H1 (cell line): ENCODE results near the gene SLC52A1. TPM values are rescaled to one million over a fixed set of nuclear protein-coding genes. Genes with fewer than 3 reads are reported as not detected.
"Not testable (repeated sequence)": the region's sequence is repeated elsewhere in the genome, so short reads cannot be mapped to it uniquely, and the experiment has no call there.

Experiments
- CTCF ChIA-PET: fragments of 300-600 bp; sonication (Branson Sonifier 250); formaldehyde crosslinking; loops from one replicate; lab custom pipeline; 2021; ENCODE audit not compliant: partially characterized antibody; lab: Charles Lee
- POLR2A ChIA-PET: fragments of 300-600 bp; sonication (Branson Sonifier 250); formaldehyde crosslinking; loops from one replicate; lab custom pipeline; 2021; ENCODE audit warnings: inconsistent platforms; ENCODE audit not compliant: partially characterized antibody; lab: Charles Lee
- DNase-seq, 2 experiments: peaks; one replicate each; pipeline versions ENCODE4 v3.0.0 to v3.0.0-alpha.2; 2010 to 2022; ENCODE audit warnings: low spot score in 2 of 2, low read depth in 1 of 2, mixed read lengths in 1 of 2
- FAIRE-seq: peaks from 2 replicates; lab custom pipeline; 2011; peaks lifted over from hg19 to GRCh38; lab: Jason Lieb, UNC
- H2AFZ ChIP-seq: 2 replicates; pipeline ENCODE4 v1.8.1; 2012; ENCODE audit warnings: low read length, inconsistent platforms
- H2AK5ac ChIP-seq: 2 replicates; pipeline ENCODE4 v1.6.1; 2013; ENCODE audit warnings: low read depth, low read length
- H2BK120ac ChIP-seq: replicated peaks from 2 replicates; pipeline ENCODE3; 2013; ENCODE audit warnings: low read depth, low read length, inconsistent platforms
- H2BK12ac ChIP-seq: 2 replicates; pipeline ENCODE4 v1.6.1; 2013; ENCODE audit warnings: low read depth, low read length
- H2BK15ac ChIP-seq: 2 replicates; pipeline ENCODE4 v1.6.1; 2013; ENCODE audit warnings: low read length
- H2BK20ac ChIP-seq: 2 replicates; pipeline ENCODE4 v1.6.1; 2013; ENCODE audit warnings: low read length
- H2BK5ac ChIP-seq: 2 replicates; pipeline ENCODE4 v1.6.1; 2013; ENCODE audit warnings: low read depth, low read length
- H3K14ac ChIP-seq: 2 replicates; pipeline ENCODE4 v1.6.1; 2013; ENCODE audit warnings: inconsistent platforms; ENCODE audit not compliant: insufficient read length
- H3K18ac ChIP-seq: 2 replicates; pipeline ENCODE4 v1.6.1; 2013; ENCODE audit warnings: low read length; ENCODE audit errors: extremely low read depth
- H3K23ac ChIP-seq: 2 replicates; pipeline ENCODE4 v1.6.1; 2013; ENCODE audit warnings: inconsistent platforms; ENCODE audit not compliant: insufficient read length
- H3K23me2 ChIP-seq: 2 replicates; pipeline ENCODE4 v1.6.1; 2013; ENCODE audit warnings: low read depth, low read length
- H3K27ac ChIP-seq: 2 replicates; pipeline ENCODE4 v1.6.1; 2011; ENCODE audit warnings: low read depth, low read length, inconsistent platforms
- H3K27me3 ChIP-seq, 4 experiments: replicated peaks in 1 of 4; 1 replicate in 1 of 4; 2 replicates in 3 of 4; pipeline versions ENCODE4 v1.6.1 to v1.8.1; 2011 to 2013; ENCODE audit warnings: low read length in 3 of 4, mild to moderate bottlenecking in 3 of 4, inconsistent platforms in 2 of 4, mixed read lengths in 2 of 4, moderate library complexity in 1 of 4; ENCODE audit not compliant: control insufficient read depth in 3 of 4, insufficient read depth in 3 of 4; ENCODE audit errors: extremely low read depth in 1 of 4
- H3K36me3 ChIP-seq, 4 experiments: 2 replicates each; pipeline versions ENCODE4 v1.6.1 to v1.8.1; 2011 to 2013; ENCODE audit warnings: mild to moderate bottlenecking in 4 of 4, low read length in 3 of 4, moderate library complexity in 2 of 4, control low read depth in 1 of 4, inconsistent platforms in 1 of 4; ENCODE audit not compliant: insufficient read depth in 4 of 4, control insufficient read depth in 2 of 4
- H3K4ac ChIP-seq: replicated peaks from 2 replicates; pipeline ENCODE3; 2013; ENCODE audit warnings: low read length, low read depth, mixed read lengths, inconsistent platforms; ENCODE audit not compliant: insufficient read length
- H3K4me1 ChIP-seq, 4 experiments: replicated peaks in 1 of 4; 1 replicate in 1 of 4; 2 replicates in 3 of 4; pipeline versions ENCODE4 v1.6.1 to v1.8.1; 2011 to 2013; ENCODE audit warnings: low read length in 3 of 4, inconsistent platforms in 2 of 4, mixed read lengths in 1 of 4; ENCODE audit not compliant: insufficient read depth in 4 of 4, control insufficient read depth in 3 of 4
- H3K4me2 ChIP-seq, 2 experiments: 2 replicates each; pipeline versions ENCODE4 v1.6.1 to v1.8.1; 2011 to 2013; ENCODE audit warnings: low read depth in 2 of 2, low read length in 2 of 2, control low read depth in 1 of 2, inconsistent platforms in 1 of 2, mild to moderate bottlenecking in 1 of 2; ENCODE audit not compliant: insufficient read depth in 1 of 2
- H3K4me3 ChIP-seq, 4 experiments: fragments of 200-600, 300-600 bp in 1 of 4; sonication (generic), shearing (Covaris generic), sonication (Bioruptor Twin) in 1 of 4; 2 replicates each; pipeline versions ENCODE4 v1.5.1 to v1.8.1; 2011 to 2016; ENCODE audit warnings: low read length in 4 of 4, low read depth in 3 of 4, control low read depth in 2 of 4, inconsistent platforms in 2 of 4, mild to moderate bottlenecking in 2 of 4, mixed read lengths in 1 of 4, moderate library complexity in 1 of 4; ENCODE audit not compliant: insufficient read depth in 2 of 4; ENCODE audit errors: extremely low read depth in 1 of 4
- H3K56ac ChIP-seq: replicated peaks from 2 replicates; pipeline ENCODE3; 2013; ENCODE audit warnings: low read depth, mild to moderate bottlenecking, mixed read lengths, low read length, inconsistent platforms; ENCODE audit not compliant: insufficient read length
- H3K79me1 ChIP-seq: 2 replicates; pipeline ENCODE4 v1.6.1; 2013; ENCODE audit warnings: low read depth, low read length, control low read depth
- H3K79me2 ChIP-seq, 2 experiments: 2 replicates each; pipeline versions ENCODE4 v1.6.1 to v1.8.1; 2012 to 2013; ENCODE audit warnings: low read length in 2 of 2, mild to moderate bottlenecking in 2 of 2, inconsistent platforms in 1 of 2; ENCODE audit not compliant: insufficient read depth in 2 of 2, control insufficient read depth in 1 of 2
- H3K9ac ChIP-seq, 4 experiments: replicated peaks in 1 of 4; 1 replicate in 1 of 4; 2 replicates in 3 of 4; pipeline versions ENCODE4 v1.6.1 to v1.8.1; 2011 to 2013; ENCODE audit warnings: low read depth in 3 of 4, low read length in 3 of 4, control low read depth in 2 of 4, mild to moderate bottlenecking in 2 of 4, moderate library complexity in 2 of 4, inconsistent platforms in 1 of 4; ENCODE audit errors: extremely low read depth in 1 of 4
- H3K9me3 ChIP-seq, 2 experiments: 2 replicates each; pipeline versions ENCODE4 v1.6.1 to v1.8.1; 2012 to 2013; ENCODE audit warnings: mild to moderate bottlenecking in 2 of 2, moderate library complexity in 2 of 2, control low read depth in 1 of 2, inconsistent platforms in 1 of 2, low read depth in 1 of 2, low read length in 1 of 2, mixed read lengths in 1 of 2; ENCODE audit not compliant: insufficient read depth in 2 of 2
- H4K20me1 ChIP-seq, 2 experiments: replicated peaks in 1 of 2; 2 replicates each; pipeline versions ENCODE3 to v1.8.1; 2011 to 2013; ENCODE audit warnings: inconsistent platforms in 2 of 2, low read length in 2 of 2, mild to moderate bottlenecking in 1 of 2; ENCODE audit not compliant: insufficient read depth in 2 of 2, control insufficient read depth in 1 of 2
- H4K5ac ChIP-seq: 2 replicates; pipeline ENCODE4 v1.6.1; 2013; ENCODE audit warnings: low read length, low read depth, mixed read lengths, inconsistent platforms; ENCODE audit not compliant: insufficient read length
- H4K8ac ChIP-seq: 2 replicates; pipeline ENCODE4 v1.8.0; 2013; ENCODE audit warnings: mild to moderate bottlenecking, moderate library complexity, low read length, inconsistent platforms; ENCODE audit not compliant: insufficient read depth; ENCODE audit errors: extremely low read depth
- H4K91ac ChIP-seq: replicated peaks from 2 replicates; pipeline ENCODE3; 2013; ENCODE audit warnings: low read length, mixed read lengths, inconsistent platforms; ENCODE audit not compliant: insufficient read length
- WGBS, 2 experiments: shearing (Covaris generic) in 1 of 2; methylation state at CpG; one replicate each; pipeline versions ENCODE4 v1.1.6 to v1.1.7; 2013 to 2015; ENCODE audit warnings: low lambda C conversion rate in 2 of 2, mixed read lengths in 2 of 2, inconsistent platforms in 1 of 2, low coverage in 1 of 2, missing lambda C conversion rate in 1 of 2; ENCODE audit not compliant: insufficient replicate concordance in 2 of 2, insufficient coverage in 1 of 2, insufficient read length in 1 of 2; ENCODE audit errors: extremely low coverage in 1 of 2, missing lambda C conversion rate in 1 of 2; 5-methylcytosine and 5-hydroxymethylcytosine counted together
- polyA plus RNA-seq, 7 experiments: library from polyadenylated mRNA; depleted of rRNA in 3 of 7; stranded (reverse) in 5 of 7; unstranded in 2 of 7; fragments of >200 nt in 5 of 7; fragments of 200-250 nt in 2 of 7; gene quantifications; 1 replicate in 5 of 7; 2 replicates in 1 of 7; 4 replicates in 1 of 7; pipeline versions ENCODE4 v1.2.1 to v1.2.3, GENCODE V29; 2011 to 2013; ENCODE audit warnings: missing spikeins in 2 of 7, mixed read lengths in 2 of 7
- total RNA-seq: library from RNA; stranded (reverse); fragmentation: NEBNext Ultra II Directional; extraction: Animal tissue kit (Norgen Biotek cat#: 25700); gene quantifications from 2 replicates; pipeline ENCODE4 v1.2.1, GENCODE V29; 2021

The SLC52A1 gene
- total and polyA plus RNA-seq, 2 of the 8 experiments (the other 6 are each of a cell fraction or from before 2014, with no cell fraction given), result 0.61 to 0.67 TPM

DNA sequence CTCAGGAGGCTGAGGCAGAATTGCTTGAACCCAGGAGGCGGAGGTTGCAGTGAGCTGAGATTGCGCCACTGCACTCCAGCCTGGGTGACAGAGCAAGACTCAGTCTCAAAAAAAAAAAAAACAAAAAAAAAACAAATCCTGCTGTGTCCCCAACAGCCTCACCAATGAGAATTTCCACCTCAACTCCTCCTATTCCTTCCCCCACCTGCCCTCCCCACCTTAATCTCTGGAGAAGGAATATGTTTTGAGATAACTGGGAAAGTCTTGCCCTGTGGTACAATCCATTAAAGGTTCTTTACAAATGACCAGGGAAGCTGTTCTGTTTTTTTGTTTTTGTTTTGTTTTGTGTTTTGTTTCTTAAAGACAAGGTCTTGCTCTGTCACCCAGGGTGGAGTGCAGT, 5.1 kb downstream of the SLC52A1 start:
- H3K23ac ChIP-seq, H3K23me2 ChIP-seq, H3K79me1 ChIP-seq, H3K4ac ChIP-seq, H2AK5ac ChIP-seq, H2AFZ ChIP-seq, H3K14ac ChIP-seq, H3K4me2 ChIP-seq, H4K91ac ChIP-seq, H4K20me1 ChIP-seq, H3K27ac ChIP-seq, H3K18ac ChIP-seq, H2BK5ac ChIP-seq, H2BK120ac ChIP-seq, FAIRE-seq, H3K4me3 ChIP-seq, H3K4me1 ChIP-seq, H3K79me2 ChIP-seq, H3K9ac ChIP-seq, H3K9me3 ChIP-seq, DNase-seq, H2BK20ac ChIP-seq, H4K8ac ChIP-seq, H3K56ac ChIP-seq, H2BK15ac ChIP-seq, H3K36me3 ChIP-seq, H4K5ac ChIP-seq: not testable (repeated sequence)
- H3K27me3 ChIP-seq, result peaks cover 0 to 13% (median 1%) of the 10 kb centered on the region in 4 experiments; a peak in 5 of 7 replicates
- ChIA-PET CTCF (interaction anchor here (1.0 to 11.5 kb wide), 10 partner anchors 10 to 50 kb away, joined by 3 to 102 read pairs (median 6); partner anchors contain the start of gene CAMTA2), POLR2A (interaction anchor here (1.1 to 1.4 kb wide), 2 partner anchors 49 to 63 kb away, joined by 3 read pairs; no protein-coding TSS in a partner anchor)
- H2BK12ac ChIP-seq, result 0 out of 2 replicates have a peak overlapping the region, but pooled peaks have one; percentile 39
- WGBS, 2 experiments, result 93% methylated on average over 2 of the region's 2 CpGs; no CpG with 5 or more reads in 1 of the 2 experiments
